ENCODE data around the gene KIDINS220.

Gene KIDINS220

GRCh38 chr2:8756230-8756629 is 81.2 kb downstream of the KIDINS220 start:
- FAIRE-seq (no peak), DNase-seq (ENCODE audit: insufficient read length, low spot score) (no peak)
- TF ChIP-seq, protein P1, sequence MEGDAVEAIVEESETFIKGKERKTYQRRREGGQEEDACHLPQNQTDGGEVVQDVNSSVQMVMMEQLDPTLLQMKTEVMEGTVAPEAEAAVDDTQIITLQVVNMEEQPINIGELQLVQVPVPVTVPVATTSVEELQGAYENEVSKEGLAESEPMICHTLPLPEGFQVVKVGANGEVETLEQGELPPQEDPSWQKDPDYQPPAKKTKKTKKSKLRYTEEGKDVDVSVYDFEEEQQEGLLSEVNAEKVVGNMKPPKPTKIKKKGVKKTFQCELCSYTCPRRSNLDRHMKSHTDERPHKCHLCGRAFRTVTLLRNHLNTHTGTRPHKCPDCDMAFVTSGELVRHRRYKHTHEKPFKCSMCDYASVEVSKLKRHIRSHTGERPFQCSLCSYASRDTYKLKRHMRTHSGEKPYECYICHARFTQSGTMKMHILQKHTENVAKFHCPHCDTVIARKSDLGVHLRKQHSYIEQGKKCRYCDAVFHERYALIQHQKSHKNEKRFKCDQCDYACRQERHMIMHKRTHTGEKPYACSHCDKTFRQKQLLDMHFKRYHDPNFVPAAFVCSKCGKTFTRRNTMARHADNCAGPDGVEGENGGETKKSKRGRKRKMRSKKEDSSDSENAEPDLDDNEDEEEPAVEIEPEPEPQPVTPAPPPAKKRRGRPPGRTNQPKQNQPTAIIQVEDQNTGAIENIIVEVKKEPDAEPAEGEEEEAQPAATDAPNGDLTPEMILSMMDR (IDR thresholded peaks at IDR 0.05; ENCODE audit: insufficient read depth, missing control alignments) = no peak

GRCh38 chr2:8754106-8754776 is 83.2 kb downstream of the KIDINS220 start:
- no peak for FAIRE-seq
- no peak for DNase-seq (ENCODE audit: insufficient read length, low spot score)

DNA sequence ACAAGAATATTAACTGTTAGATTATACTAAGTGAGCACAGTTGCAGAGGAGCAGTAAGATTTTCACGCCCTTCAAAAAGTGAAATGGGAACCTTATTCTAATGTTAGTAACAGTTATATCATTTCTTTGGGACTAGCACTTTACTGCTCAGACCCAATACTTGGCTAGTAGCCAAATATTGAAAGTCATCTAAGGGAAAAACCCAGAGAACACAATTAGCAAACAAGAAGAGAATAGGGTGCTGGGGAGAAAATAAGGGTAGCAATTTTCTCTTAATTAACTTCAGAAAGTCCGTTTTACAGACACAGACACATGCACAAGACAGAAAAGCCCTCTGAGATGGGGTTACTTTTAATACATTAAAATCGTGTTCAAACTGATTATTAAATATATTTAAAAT is 83.8 kb downstream of the KIDINS220 start:
- FAIRE-seq (no peak), DNase-seq (ENCODE audit: insufficient read length, low spot score) (no peak)
- TF ChIP-seq, protein P1 (IDR thresholded peaks at IDR 0.05; ENCODE audit: insufficient read depth, missing control alignments) = no peak

More at GRCh38 chr2:8754106-8754776, 83.2 kb downstream of the KIDINS220 start:
- TF ChIP-seq, protein P1 (IDR thresholded peaks at IDR 0.05; ENCODE audit: insufficient read depth, missing control alignments) = no peak

- TF ChIP-seq, protein P1 (IDR thresholded peaks at IDR 0.05; ENCODE audit: insufficient read depth, missing control alignments) = no peak
- DNase-seq (ENCODE audit: insufficient read length, low spot score) (no peak), FAIRE-seq (no peak)
Observed at GRCh38 chr2:8752385-8752784, 85.0 kb downstream of the KIDINS220 start.

- TF ChIP-seq, protein P1 (IDR thresholded peaks at IDR 0.05; ENCODE audit: insufficient read depth, missing control alignments) = no peak
- no peak for DNase-seq (ENCODE audit: insufficient read length, low spot score)
- no peak for FAIRE-seq
Observed at GRCh38 chr2:8750221-8750620, 87.2 kb downstream of the KIDINS220 start.

- DNase-seq (ENCODE audit: insufficient read length, low spot score) (no peak), FAIRE-seq (no peak)
- TF ChIP-seq, protein P1 (IDR thresholded peaks at IDR 0.05; ENCODE audit: insufficient read depth, missing control alignments) = no peak
Observed at GRCh38 chr2:8743261-8743660, 94.2 kb downstream of the KIDINS220 start.

GRCh38 chr2:8740136-8740535 is 97.3 kb downstream of the KIDINS220 start:
- TF ChIP-seq, protein P1 (IDR thresholded peaks at IDR 0.05; ENCODE audit: insufficient read depth, missing control alignments) = no peak
- DNase-seq (ENCODE audit: insufficient read length, low spot score) (no peak), FAIRE-seq (no peak)

Measured in D721Med (cell line).